Astrocyte (in vitro differentiated cells and primary cell): ENCODE results near the gene PHB1. TPM values are rescaled to one million over a fixed set of nuclear protein-coding genes. Genes with fewer than 3 reads are reported as not detected.

ENCODE experiments used
- DNase-seq: peaks from one replicate; pipeline ENCODE4 v3.0.0-alpha.2; 2010; ENCODE audit warnings: low read depth
- FAIRE-seq: peaks from 2 replicates; lab custom pipeline; 2011; peaks lifted over from hg19 to GRCh38; lab: Jason Lieb, UNC
- H2AFZ ChIP-seq: 2 replicates; pipeline ENCODE4 v1.6.0; 2012; ENCODE audit warnings: low read depth, low read length, inconsistent platforms
- H3K27ac ChIP-seq: 2 replicates; pipeline ENCODE4 v1.5.1; 2011; ENCODE audit warnings: low read depth, low read length, inconsistent platforms
- H3K27me3 ChIP-seq: 2 replicates; pipeline ENCODE4 v1.6.0; 2011; ENCODE audit warnings: low read length, inconsistent platforms; ENCODE audit not compliant: insufficient read depth
- H3K36me3 ChIP-seq: 2 replicates; pipeline ENCODE4 v1.5.1; 2011; ENCODE audit warnings: low read length, inconsistent platforms; ENCODE audit not compliant: insufficient read depth
- H3K4me1 ChIP-seq: 2 replicates; pipeline ENCODE4 v1.5.1; 2011; ENCODE audit warnings: low read length, inconsistent platforms; ENCODE audit not compliant: insufficient read depth
- H3K4me2 ChIP-seq: 2 replicates; pipeline ENCODE4 v1.6.0; 2012; ENCODE audit warnings: low read length, inconsistent platforms
- H3K4me3 ChIP-seq: 2 replicates; pipeline ENCODE4 v1.5.1; 2011; ENCODE audit warnings: low read depth, mild to moderate bottlenecking, low read length, inconsistent platforms; ENCODE audit not compliant: insufficient read depth
- H3K79me2 ChIP-seq: 2 replicates; pipeline ENCODE4 v1.6.0; 2012; ENCODE audit warnings: mild to moderate bottlenecking, low read length, inconsistent platforms; ENCODE audit not compliant: insufficient read depth
- H3K9ac ChIP-seq: 2 replicates; pipeline ENCODE4 v1.6.0; 2012; ENCODE audit warnings: mild to moderate bottlenecking, low read length, inconsistent platforms
- H3K9me3 ChIP-seq: 2 replicates; pipeline ENCODE4 v1.5.1; 2012; ENCODE audit warnings: low read depth, mild to moderate bottlenecking, low read length, inconsistent platforms; ENCODE audit not compliant: insufficient read depth
- H4K20me1 ChIP-seq: 2 replicates; pipeline ENCODE4 v1.6.0; 2012; ENCODE audit warnings: low read length, inconsistent platforms; ENCODE audit not compliant: insufficient read depth
- H3K27ac Mint-ChIP-seq: one replicate; pipeline ENCODE4 v1.8.0; 2021; ENCODE audit warnings: mild to moderate bottlenecking, mixed read lengths; ENCODE audit not compliant: unreplicated experiment
- H3K27me3 Mint-ChIP-seq: one replicate; pipeline ENCODE4 v1.8.0; 2021; ENCODE audit warnings: low read depth, mixed read lengths; ENCODE audit not compliant: unreplicated experiment
- H3K36me3 Mint-ChIP-seq: one replicate; pipeline ENCODE4 v1.8.0; 2021; ENCODE audit warnings: low read depth, mixed read lengths; ENCODE audit not compliant: unreplicated experiment
- H3K4me1 Mint-ChIP-seq: one replicate; pipeline ENCODE4 v1.8.0; 2021; ENCODE audit warnings: low read depth, mixed read lengths; ENCODE audit not compliant: unreplicated experiment
- H3K4me3 Mint-ChIP-seq: one replicate; pipeline ENCODE4 v1.8.0; 2021; ENCODE audit warnings: mild to moderate bottlenecking, moderate library complexity, mixed read lengths; ENCODE audit not compliant: unreplicated experiment
- H3K9me3 Mint-ChIP-seq: one replicate; pipeline ENCODE4 v1.8.0; 2021; ENCODE audit warnings: mild to moderate bottlenecking, mixed read lengths; ENCODE audit not compliant: unreplicated experiment
- CTCF ChIP-seq: IDR thresholded peaks from 2 replicates; pipeline ENCODE4 v1.5.1; 2011; ENCODE audit warnings: low read depth, mild to moderate bottlenecking, inconsistent platforms, low read length, moderate library complexity; ENCODE audit not compliant: insufficient read depth
- EZH2 ChIP-seq: IDR thresholded peaks from 2 replicates; pipeline ENCODE4 v1.6.1; 2012; ENCODE audit warnings: mild to moderate bottlenecking, low read length, inconsistent platforms; ENCODE audit not compliant: insufficient read depth
- total RNA-seq: library from RNA; stranded (reverse); gene quantifications from 2 replicates; pipeline ENCODE4 v1.2.1, GENCODE V29; 2021

Gene PHB1
- total RNA-seq, 1 donor from 2014 or later: 227 TPM

GRCh38 chr17:49414271-49414621 lies 436 bp downstream of the PHB1 start:
- Histone ChIP-seq H3K4me1 (peaks cover 6% of the 10 kb centered on the region), H3K4me3 (peak overlapping the region; percentile 96), H4K20me1 (peaks cover 30% of the 10 kb centered on the region), H3K36me3 (peaks cover 30% of the 10 kb centered on the region), H3K9ac (peak overlapping the region; percentile 87), H3K79me2 (peaks cover 21% of the 10 kb centered on the region), H3K27ac (peak overlapping the region; percentile 12), H2AFZ (peak overlapping the region; percentile 97), H3K4me2 (peak overlapping the region; percentile 99), H3K9me3 (no peaks in the 10 kb centered on the region), H3K27me3 (no peaks in the 10 kb centered on the region)
- Mint-ChIP-seq H3K4me3 (peak overlapping the region; percentile 100), H3K36me3 (peaks cover 3% of the 10 kb centered on the region), H3K4me1 (no peaks in the 10 kb centered on the region), H3K27me3 (no peaks in the 10 kb centered on the region), H3K27ac (peak overlapping the region; percentile 77), H3K9me3 (no peaks in the 10 kb centered on the region)
- TF ChIP-seq CTCF (no peak), EZH2 (no peak)
- no peak for FAIRE-seq
- DNase-seq: no peak

DNA sequence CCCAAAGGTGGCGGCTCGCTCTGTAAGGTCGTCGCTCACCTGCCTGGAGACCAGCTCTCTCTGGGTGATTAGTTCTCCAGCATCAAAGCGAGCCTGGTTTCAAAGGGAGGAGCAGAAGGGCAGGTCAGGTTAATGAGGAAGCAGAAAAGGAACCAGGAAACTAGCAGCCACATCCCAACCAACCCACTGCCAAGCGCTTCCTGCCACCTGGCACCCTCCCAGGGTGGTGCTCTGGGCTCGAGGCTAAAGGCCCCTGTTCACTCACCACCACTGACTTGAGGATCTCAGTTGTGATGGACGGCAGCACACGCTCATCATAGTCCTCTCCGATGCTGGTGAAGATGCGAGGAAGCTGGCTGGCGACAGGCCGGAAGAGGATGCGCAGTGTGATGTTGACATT lies 5.6 kb downstream of the PHB1 start:
- Histone ChIP-seq H3K27ac (no peak overlapping the region), H3K79me2 (peaks cover 15% of the 10 kb centered on the region), H3K4me2 (no peak overlapping the region), H2AFZ (no peak overlapping the region), H3K4me3 (no peak overlapping the region), H3K27me3 (no peaks in the 10 kb centered on the region), H3K4me1 (peaks cover 4% of the 10 kb centered on the region), H3K36me3 (peaks cover 61% of the 10 kb centered on the region), H4K20me1 (peaks cover 42% of the 10 kb centered on the region), H3K9me3 (no peaks in the 10 kb centered on the region), H3K9ac (no peak overlapping the region)
- Mint-ChIP-seq H3K36me3 (peaks cover 18% of the 10 kb centered on the region), H3K27ac (no peak overlapping the region), H3K4me1 (peaks cover 3% of the 10 kb centered on the region), H3K4me3 (no peak overlapping the region), H3K9me3 (no peaks in the 10 kb centered on the region), H3K27me3 (no peaks in the 10 kb centered on the region)
- FAIRE-seq (no peak), DNase-seq (no peak)
- TF ChIP-seq CTCF: no peak
- TF ChIP-seq EZH2: no peak

DNA sequence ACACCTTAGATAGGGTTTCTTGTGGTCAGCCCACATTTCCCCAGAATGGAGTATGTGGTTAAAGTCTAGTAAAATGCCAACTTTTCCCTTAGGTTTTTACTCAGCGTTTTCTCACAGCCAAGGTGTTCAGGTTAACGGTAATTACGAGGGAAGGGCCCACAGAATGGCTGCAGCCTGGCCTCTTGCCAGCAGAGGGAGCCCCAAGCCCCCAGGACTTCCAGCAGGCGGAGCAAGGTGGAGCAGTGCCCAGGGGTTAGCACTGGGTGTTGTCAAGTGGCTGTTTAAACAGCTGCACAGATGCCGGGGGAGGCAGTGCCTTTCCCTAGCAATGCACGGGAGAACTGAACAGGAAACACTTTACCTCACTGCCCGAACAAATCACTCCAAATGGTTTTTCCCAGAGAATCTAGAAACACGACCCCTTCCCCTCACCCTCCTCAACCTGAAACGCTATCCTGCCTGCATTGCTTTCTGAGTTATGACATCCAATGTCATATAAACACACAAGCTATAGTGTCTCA lies 6.6 kb downstream of the PHB1 start:
- peaks cover 4% of the 10 kb centered on the region for H3K79me2 ChIP-seq
- H3K36me3 ChIP-seq: peaks cover 64% of the 10 kb centered on the region

More for the DNA sequence above, 6.6 kb downstream of the PHB1 start:
- TF ChIP-seq EZH2: no peak
- TF ChIP-seq CTCF: peak; percentile 85
- Mint-ChIP-seq H3K9me3 (no peaks in the 10 kb centered on the region), H3K4me1 (peaks cover 3% of the 10 kb centered on the region), H3K4me3 (peak overlapping the region; percentile 28), H3K36me3 (peaks cover 25% of the 10 kb centered on the region), H3K27ac (no peak overlapping the region), H3K27me3 (no peaks in the 10 kb centered on the region)
- H3K9me3 ChIP-seq: no peaks in the 10 kb centered on the region
- H3K9ac ChIP-seq: no peak overlapping the region
- no peaks in the 10 kb centered on the region for H3K27me3 ChIP-seq
- FAIRE-seq (no peak), DNase-seq (peak; percentile 17)
- H4K20me1 ChIP-seq: peaks cover 32% of the 10 kb centered on the region
- no peak overlapping the region for H2AFZ ChIP-seq
- no peak overlapping the region for H3K27ac ChIP-seq
- no peaks in the 10 kb centered on the region for H3K4me1 ChIP-seq
- no peak overlapping the region for H3K4me3 ChIP-seq
- H3K4me2 ChIP-seq: no peak overlapping the region
